Measurements from ENCODE around the gene STAB2.

Gene STAB2

DNA sequence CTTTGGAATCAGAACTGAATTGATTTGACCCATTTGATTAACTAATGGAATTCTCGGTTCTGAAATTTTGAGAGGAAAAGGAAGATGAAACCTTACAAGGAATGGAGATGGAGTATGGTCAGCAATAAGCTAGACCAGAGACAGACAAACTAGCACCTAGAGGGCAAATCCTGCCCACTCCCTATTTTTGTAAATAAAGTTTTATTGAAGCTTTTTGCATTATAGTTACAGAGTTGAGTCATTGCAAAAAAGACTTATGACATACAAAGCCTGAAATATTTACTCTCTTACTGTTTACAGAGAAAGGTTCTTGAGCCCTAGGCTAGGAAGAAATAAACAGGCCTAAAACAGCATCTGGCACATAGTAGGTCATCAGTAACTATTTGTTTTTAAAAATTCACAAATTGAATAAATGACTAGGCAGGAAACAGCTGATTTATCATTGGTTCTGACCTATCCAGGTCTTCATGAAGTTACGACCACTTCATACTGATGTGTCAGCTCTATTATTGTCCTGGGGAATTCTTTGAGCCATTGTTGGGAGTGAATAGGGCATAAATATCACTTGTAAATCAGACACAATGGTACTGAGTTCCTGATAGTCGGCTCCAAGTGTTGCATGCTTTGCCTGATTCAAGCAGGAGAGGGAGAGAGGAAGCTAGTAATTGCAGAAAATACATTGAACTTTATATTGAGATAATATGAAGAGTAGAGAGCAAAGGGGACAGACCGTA is 14.6 kb upstream of the STAB2 start:
- no peak for DNase-seq (ENCODE audit: low read depth, low spot score)
- H3K4me3 ChIP-seq (ENCODE audit: low read length): no peak overlapping the region

DNA sequence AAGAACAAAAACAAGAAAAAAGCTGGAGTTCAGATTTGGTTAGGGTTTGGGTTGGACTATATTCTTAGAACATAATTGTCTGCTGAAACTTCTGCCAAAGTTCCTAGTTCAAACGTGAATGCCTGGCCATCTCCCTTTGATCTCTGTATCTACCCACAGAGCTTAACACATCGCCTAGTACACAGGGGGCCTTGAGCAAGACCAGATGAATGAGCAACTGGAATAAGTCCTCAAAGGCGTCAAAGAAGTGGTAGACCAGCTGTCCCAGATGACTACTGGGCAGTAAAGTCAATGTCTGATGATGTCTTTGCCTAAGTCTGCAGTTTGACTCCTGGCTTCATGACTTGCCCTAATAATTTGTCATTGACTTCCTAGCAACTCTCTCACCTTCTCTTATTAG is 13.9 kb upstream of the STAB2 start:
- no peak overlapping the region for H3K4me3 ChIP-seq (ENCODE audit: low read length)
- no peak for DNase-seq (ENCODE audit: low read depth, low spot score)

DNA sequence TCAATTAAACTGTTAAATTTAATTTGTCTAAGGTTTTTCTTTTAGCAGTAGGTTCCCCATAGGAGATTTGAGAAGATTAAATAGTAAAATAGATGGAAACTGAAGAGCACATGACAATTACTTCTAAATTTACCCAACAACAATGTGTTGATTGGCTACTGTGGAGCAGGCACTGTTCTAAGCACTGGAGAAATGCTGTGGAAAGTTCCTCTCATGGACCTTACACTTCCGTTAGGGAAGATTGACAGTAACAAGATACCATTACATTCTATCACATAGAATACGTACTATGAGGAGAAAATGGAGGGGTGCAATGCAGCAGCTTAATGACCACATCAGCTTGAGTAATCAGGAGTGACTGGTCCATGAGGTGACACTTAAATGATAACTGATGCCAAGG is 8.1 kb upstream of the STAB2 start:
- no peak overlapping the region for H3K4me3 ChIP-seq (ENCODE audit: low read length)
- DNase-seq (ENCODE audit: low read depth, low spot score): no peak

GRCh38 chr12:103580026-103580425 is 7.0 kb upstream of the STAB2 start:
- no peak for DNase-seq (ENCODE audit: low read depth, low spot score)
- H3K4me3 ChIP-seq (ENCODE audit: low read length): no peak overlapping the region

DNA sequence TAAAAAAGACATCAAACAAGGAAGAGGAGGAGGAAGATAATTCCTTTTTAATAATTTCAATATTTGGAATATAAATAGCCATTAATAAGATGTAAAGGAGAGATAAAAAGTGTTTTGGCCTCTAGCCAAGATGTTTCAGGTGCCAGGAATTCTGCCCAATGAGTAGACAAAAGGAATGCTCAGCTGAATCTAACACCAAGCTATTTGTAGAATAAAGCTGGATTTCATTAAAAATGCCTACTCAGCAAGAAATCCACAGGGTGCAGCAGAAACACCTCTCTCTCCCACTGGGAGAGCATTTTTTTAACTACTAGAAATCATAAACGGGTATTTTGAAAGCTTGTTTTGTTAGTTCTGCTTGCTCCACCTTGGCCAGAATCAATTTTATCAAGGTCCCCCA is 4.1 kb upstream of the STAB2 start:
- no peak overlapping the region for H3K4me3 ChIP-seq (ENCODE audit: low read length)
- no peak for DNase-seq (ENCODE audit: low read depth, low spot score)

GRCh38 chr12:103586132-103586531 is 941 bp upstream of the STAB2 start:
- H3K4me3 ChIP-seq (ENCODE audit: low read length): no peak overlapping the region
- DNase-seq (ENCODE audit: low read depth, low spot score): no peak

GRCh38 chr12:103588680-103589079 is 1.6 kb downstream of the STAB2 start:
- no peak overlapping the region for H3K4me3 ChIP-seq (ENCODE audit: low read length)

GRCh38 chr12:103589517-103589916 is 2.4 kb downstream of the STAB2 start:
- DNase-seq (ENCODE audit: low read depth, low spot score): peak; percentile 53

More at GRCh38 chr12:103588680-103589079, 1.6 kb downstream of the STAB2 start:
- no peak for DNase-seq (ENCODE audit: low read depth, low spot score)

DNA sequence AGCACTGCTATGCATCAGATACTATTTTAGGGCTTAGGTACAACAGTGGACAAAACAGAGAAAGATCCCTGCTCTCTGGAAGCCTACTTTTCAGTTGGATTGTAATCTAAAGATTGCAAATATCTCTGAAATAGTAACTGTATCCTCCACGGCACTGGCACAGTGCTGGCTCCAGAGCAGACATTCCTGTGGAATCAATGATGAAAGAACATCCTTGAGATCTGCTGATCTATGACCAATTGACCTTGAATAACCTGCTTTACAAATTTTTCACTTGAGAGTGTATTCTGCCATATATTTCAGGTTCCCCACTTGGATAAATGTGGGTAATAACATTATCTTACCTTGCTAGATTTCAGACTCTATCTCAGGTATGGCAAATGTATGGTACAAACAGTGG is 3.2 kb downstream of the STAB2 start:
- no peak for DNase-seq (ENCODE audit: low read depth, low spot score)
- H3K4me3 ChIP-seq (ENCODE audit: low read length): no peak overlapping the region

More at GRCh38 chr12:103589517-103589916, 2.4 kb downstream of the STAB2 start:
- H3K4me3 ChIP-seq (ENCODE audit: low read length): no peak overlapping the region

DNA sequence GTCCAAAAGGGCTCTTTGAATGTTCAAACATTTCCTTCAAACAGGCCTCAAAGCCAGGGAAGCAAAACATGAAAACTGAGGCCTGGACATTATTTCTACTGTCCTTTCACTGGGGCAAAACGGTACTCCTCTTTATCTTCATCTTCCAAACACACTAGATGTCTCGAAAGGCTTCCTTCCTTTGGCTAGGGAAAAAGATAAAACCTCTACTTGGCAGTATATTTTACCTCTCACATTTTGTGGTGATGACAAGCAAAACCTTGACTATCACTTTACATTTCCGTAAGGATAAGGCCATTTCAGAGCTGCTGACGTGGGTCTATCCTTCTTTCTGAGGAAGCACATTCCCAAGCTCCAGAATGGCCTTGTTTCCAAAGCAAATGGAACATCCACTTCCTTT is 9.9 kb downstream of the STAB2 start:
- DNase-seq (ENCODE audit: low read depth, low spot score): no peak
- H3K4me3 ChIP-seq (ENCODE audit: low read length): no peak overlapping the region

- no peak for DNase-seq (ENCODE audit: low read depth, low spot score)
- H3K4me3 ChIP-seq (ENCODE audit: low read length): no peak overlapping the region
Observed at GRCh38 chr12:103599274-103599673, 12.2 kb downstream of the STAB2 start.

DNA sequence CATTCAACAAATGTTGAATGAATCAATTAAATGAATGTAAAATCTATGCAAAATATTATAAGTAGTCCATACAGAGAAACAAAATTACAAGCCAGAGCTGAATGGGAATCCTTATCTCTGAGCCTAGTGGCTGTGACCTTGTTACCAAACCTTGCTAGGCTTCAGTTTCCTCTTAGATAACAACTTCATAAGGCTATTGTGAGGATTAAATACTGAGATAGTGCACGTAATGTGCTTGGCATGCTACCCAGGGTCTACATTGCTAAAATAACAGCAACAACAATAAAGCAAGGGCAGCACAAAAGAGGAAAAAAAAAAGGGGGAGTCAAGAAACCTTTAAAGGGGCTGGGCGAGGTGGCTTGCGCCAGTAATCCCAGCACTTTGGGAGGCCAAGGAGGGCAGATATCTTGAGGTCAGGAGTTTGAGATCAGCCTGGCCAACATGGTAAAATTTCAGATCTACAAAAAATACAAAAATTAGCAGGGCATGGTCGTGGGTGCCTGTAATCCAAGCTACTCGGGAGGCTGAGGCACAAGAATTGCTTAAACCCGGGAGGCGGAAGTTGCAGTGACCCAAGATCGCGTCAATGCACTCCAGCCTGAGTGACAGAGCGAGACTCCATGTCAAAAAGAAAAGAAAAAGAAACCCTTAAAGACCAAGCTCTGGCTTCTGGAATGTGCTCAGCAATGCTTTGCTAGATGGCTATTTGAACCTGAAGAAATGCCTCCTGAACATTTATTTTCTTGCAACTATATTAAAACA is 14.1 kb downstream of the STAB2 start:
- DNase-seq (ENCODE audit: low read depth, low spot score): no peak
- H3K4me3 ChIP-seq (ENCODE audit: low read length): no peak overlapping the region

DNA sequence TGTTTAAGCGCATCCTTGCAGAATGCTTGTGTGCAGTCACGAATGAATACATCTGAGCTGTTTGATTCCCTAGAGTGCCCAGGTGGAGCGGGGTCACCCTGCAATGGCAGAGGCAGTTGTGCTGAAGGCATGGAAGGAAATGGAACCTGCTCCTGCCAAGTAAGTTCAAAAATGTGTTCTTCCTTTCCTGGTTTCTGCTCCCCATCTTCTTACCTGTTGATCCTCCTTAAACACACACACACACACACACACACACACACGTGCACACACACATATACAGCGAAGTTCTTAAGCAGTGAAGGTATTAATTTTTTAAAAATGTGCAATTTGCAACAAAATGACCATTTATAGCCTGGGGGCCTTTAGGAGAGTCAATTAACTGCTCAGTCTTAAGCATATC is 33.3 kb downstream of the STAB2 start:
- no peak for DNase-seq (ENCODE audit: low read depth, low spot score)
- no peak overlapping the region for H3K4me3 ChIP-seq (ENCODE audit: low read length)

GRCh38 chr12:103623716-103624115 is 36.6 kb downstream of the STAB2 start:
- no peak for DNase-seq (ENCODE audit: low read depth, low spot score)
- H3K4me3 ChIP-seq (ENCODE audit: low read length): no peak overlapping the region

DNA sequence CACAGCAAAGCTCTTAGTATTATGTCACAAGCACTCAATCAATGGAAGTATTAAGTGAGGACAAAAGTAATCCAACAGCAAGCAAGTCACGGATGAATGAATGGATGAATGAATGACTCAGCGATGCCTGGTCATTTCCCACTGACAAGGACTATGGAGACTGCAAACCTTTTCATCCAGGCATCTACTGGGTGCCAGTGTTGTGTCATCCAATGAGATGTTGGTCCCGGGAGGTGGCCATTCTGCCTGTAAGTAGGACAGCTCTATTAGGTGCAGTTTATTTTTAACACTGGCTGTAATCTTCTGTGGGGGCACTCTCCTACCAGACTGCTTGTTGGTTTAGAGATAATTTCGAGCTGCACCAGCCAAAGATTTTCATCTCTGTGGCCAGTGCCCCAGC is 39.4 kb downstream of the STAB2 start:
- H3K4me3 ChIP-seq (ENCODE audit: low read length): no peak overlapping the region
- DNase-seq (ENCODE audit: low read depth, low spot score): no peak

DNA sequence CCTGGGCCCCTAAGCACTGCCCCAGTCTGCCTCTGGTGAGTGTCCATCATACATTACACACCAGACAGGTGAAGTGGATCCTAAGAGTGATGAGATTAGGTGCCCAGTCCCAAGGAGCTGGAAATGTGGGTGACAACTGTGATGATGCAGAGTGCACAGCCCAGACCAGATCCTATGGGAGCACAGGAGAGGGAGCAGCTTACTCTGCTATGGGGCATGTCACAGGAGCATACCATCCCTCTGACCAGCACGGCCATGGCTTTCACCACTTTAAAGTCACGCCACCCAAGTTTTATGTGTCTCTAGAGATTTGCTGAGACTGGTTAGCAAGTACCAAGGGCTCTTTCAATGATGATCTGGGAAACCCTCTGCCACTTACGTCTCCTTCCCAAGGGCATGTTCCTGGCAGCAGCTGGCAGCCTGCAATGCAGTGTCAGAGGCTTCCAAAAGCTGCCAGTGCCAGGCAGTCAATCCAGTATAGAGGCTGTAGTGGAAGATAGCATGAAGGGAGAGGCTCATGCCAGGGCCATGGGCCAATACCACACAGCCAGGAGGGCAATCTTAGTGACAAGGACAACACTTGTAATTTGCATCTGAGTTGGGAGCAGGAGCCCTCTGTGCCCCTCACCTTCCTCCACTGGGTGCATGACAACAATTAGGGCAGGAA is 40.2 kb downstream of the STAB2 start:
- DNase-seq (ENCODE audit: low read depth, low spot score): no peak
- no peak overlapping the region for H3K4me3 ChIP-seq (ENCODE audit: low read length)

- H3K4me3 ChIP-seq (ENCODE audit: low read length): no peak overlapping the region
- DNase-seq (ENCODE audit: low read depth, low spot score): peak; percentile 66
Observed at GRCh38 chr12:103632554-103633216, 45.6 kb downstream of the STAB2 start.

GRCh38 chr12:103634732-103635131 is 47.7 kb downstream of the STAB2 start:
- H3K4me3 ChIP-seq (ENCODE audit: low read length): no peak overlapping the region
- DNase-seq (ENCODE audit: low read depth, low spot score): no peak

- no peak for DNase-seq (ENCODE audit: low read depth, low spot score)
- H3K4me3 ChIP-seq (ENCODE audit: low read length): no peak overlapping the region
Observed at GRCh38 chr12:103635419-103635818, 48.3 kb downstream of the STAB2 start.

GRCh38 chr12:103637021-103637420 is 49.9 kb downstream of the STAB2 start:
- no peak overlapping the region for H3K4me3 ChIP-seq (ENCODE audit: low read length)
- DNase-seq (ENCODE audit: low read depth, low spot score): no peak

All from Jurkat, Clone E6-1 (cell line).